DMS53 treated with DMSO at 0.1 percent for 48 hours (cell line): ENCODE measurements around the gene TDRD10.
A peak's percentile ranks its signal among the peaks of the same experiment; 100 is the strongest.
"Not testable (repeated sequence)": the region's sequence is repeated elsewhere in the genome, so short reads cannot be mapped to it uniquely, and the experiment has no call there.

Source experiments
- DNase-seq: peaks from one replicate; lab custom pipeline; 2025; ENCODE audit not compliant: unreplicated experiment; lab: John Stamatoyannopoulos, UW

TDRD10 gene

DNA sequence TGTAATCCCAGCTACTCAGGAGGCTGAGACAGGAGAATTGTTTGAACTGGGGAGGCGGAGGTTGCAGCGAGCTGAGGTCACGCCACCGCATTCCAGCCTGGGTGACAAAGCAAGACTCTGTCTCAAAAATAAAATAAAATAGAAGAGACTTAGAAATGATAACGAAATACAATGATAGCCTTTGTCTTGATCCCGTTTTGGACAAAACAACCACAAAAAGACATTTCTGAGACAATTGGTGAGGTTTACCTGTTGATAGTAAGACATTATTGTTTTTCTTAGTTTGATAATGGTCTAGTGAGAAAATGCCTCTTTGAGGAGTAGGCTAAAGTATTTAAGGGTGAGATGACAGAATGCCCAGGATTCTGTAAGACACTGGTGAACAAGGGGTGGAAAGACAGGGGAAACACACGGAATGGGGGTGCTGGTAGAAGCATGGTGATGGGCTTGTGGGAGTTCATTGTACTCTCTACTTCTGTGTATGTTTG is 12.1 kb downstream of the TDRD10 start:
- DNase-seq = no peak

DNA sequence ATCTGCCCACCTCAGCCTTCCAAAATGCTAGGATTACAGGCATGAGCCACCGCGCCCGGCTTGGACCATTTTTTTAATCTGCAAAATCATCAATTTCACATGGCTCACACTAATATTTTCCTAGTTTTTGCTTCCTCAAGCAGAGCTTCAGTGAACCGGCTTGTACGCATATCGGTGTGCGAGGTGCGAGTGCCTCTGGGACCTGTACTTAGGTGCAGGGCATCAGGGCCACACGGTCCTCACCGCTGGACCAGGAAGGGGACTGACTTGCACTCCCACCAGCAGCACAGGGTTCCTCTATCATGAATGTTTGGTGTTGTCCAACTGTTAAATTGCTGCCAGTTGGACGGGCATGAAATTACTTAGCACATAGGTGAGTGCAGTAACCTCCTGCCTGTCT is 15.6 kb downstream of the TDRD10 start:
- DNase-seq = no peak

DNA sequence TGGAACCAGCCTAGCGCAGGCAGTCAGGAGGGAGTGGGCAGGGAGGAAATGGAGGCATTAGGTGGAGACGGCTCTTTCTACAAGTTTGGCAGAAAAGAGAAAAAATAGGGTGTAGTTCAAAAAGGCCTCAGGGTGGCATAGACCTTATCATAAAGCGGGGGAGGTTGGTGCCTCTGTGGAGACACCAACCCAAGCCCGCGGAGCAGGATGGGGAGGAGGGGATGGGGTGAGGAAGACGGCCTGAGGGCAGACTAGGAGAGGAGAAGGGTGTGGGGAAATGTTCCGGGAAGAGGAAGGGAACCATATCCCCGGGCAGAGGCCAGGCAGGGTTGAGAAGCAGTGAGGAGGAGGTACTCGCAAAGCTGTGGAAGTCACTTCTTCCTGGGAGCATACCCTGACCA is 17.6 kb downstream of the TDRD10 start:
- no peak for DNase-seq

DNA sequence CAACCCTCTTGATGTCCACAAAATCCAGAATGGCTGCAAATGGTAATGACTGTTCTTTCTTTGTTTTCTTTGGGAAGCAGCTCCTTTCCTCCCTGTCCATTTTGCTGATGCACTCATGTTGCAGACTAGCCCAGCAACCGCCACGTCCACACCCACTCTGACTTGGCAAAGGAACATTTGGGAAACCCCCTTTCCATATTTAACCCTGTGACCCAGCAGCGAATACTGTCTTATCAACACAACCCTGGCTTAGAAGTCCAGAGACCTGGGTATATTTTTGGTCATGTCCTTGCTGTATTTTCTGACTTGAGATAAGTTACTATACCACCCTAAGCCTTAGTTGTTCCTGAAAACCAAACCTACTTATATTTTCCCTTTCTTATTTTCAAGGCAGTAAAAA is 18.3 kb downstream of the TDRD10 start:
- DNase-seq = no peak

DNA sequence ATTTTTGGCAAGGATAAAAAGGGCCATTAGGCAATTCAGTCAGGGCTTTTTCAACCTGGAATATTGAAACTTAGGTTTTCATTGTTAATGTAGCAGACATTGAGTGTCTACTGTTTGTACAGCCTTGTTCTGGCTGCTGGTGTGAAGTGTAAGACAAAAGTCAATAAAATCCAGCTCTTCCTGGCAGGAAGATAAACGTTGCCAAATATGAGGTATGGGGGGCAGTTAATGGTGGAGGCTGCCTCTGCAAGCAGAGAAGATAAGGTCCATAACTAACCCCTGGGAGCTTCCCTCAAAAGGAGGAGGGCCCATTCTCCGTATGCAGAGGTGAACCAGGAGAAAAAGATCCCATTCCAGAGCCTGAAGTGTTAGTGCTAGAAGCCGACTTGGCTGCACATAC is 19.7 kb downstream of the TDRD10 start:
- DNase-seq = peak; percentile 28

DNA sequence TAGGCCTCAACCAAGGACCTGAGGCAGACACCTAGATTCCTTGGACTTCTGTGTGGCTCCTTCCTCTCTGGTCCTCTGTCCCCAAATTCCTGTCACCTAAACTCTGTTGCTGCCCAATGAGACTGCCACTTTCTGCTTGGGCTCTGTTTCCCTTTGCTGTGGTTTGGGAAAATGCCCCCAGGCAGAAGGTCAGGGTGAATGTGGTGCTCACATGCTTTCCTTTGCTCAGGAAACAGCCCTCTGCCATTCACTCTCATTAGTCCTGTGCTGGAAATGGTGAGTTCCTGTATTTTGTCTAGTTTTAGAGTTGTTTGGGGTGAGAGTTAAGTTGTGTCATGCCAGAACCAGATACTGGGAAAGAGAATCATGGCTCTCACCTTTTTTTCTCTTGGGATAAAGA is 22.9 kb downstream of the TDRD10 start:
- no peak for DNase-seq

DNA sequence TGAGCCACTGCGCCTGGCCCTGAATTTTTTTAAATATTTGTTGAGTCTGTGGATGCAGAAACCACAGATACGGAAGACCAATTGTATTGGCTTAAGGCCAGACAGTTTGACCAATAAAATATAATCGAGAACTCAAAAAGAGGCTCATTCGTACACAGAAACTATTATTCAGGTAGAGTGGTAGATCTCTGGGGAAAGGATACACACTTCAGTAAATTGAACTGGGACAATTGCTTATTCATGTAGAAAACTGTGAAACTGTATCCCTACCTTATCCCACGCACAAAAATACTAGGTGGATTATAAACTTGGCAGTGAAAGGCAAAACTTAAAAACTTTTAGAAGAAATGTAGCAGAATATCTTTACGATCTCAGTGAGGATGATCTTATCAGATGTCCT is 25.2 kb downstream of the TDRD10 start:
- no peak for DNase-seq

DNA sequence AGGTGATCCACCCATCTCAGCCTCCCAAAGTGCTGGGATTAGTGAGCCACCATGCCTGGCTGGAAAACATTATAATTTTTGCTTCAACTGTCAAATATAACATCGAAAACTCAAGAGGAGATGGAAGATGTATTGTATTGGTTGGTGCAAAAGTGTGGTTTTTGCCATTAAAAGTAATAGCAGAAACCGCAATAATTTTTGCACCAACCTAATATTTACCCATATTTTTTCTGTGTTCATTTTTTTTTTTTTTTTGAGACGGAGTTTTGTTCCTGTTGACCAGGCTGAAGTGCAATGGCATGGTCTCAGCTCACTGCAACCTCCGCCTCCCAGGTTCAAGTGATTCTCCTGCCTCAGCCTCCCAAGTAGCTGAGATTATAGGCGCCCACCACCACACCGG is 27.3 kb downstream of the TDRD10 start:
- DNase-seq = no peak

DNA sequence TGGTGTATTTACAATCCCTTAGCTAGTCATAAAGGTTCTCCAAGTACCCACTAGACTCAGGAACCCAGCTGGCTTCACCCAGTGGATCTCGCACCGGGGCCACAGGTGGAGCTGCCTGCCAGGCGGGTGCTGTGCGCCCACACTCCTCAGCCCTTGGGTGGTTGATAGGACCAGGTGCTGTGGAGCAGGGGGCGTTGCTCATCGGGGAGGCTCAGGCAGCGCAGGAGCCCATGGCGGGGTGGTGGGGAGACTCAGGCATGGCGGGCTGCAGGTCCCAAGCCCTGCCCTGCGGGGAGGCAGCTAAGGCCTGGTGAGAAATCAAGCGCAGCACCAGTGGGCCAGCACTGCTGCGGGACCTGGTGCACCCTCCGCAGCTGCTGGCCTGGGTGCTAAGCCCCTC is 29.9 kb downstream of the TDRD10 start:
- DNase-seq = not testable (repeated sequence)

DNA sequence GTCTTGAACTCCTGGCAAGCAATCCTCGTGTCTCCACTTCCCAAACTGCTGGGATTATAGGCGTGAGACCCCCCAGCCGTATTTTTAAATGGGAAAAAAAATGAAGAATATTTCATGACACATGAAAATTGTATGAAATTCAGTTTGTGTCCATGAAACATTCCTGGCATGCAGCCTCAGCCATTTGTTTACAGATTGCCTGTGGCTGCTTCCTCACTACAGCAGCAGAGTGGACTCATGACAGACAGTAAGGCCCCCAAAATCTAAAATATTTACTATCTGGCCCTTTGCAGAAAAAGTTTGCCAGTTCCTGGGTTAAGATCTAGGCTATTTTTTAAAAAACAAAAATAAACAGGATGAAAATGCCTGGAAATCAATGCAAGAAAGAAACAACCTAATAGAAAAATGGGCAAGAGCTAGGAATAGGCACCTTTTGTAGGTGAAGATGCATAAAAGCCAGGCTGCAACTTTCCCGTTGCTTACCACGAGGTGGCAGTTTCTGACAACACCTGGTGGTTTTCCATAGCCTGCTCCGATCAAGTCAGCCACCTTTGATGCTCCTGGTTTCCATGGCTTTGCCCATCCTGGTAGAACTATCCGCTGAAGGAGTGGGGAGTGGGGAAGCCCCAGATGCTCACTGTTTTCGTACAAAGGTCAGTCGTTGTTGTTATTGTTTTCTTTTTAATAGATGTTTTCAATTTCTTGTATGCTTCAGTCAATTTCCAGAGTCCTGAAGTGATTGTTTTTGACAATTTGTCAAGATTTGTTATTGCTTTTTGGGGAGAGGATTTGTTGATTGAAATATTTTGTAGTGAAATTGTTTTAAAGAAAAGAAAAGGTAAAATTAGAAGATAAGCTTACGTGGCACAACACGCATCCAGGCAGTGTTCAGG is 32.2 kb downstream of the TDRD10 start:
- peak; percentile 48 for DNase-seq

DNA sequence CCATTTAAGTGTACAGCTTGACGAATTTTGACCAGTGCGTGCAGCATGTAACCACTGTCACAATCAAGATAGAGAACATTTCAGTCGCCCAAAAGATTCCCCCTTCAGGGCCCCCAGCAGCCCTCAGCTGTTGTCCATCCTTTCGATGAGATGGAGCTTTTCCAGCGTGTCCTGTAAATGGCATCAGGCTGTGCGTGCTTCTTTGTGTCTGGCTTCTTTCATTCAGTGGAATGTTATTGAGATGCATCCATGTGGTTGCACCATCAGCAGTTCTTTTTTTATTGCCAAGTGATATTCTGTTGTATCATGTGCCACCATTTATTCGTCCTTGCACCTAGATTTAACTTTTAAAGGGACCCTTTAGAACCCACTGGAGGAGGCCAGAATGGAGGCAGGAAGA is 34.6 kb downstream of the TDRD10 start:
- no peak for DNase-seq

DNA sequence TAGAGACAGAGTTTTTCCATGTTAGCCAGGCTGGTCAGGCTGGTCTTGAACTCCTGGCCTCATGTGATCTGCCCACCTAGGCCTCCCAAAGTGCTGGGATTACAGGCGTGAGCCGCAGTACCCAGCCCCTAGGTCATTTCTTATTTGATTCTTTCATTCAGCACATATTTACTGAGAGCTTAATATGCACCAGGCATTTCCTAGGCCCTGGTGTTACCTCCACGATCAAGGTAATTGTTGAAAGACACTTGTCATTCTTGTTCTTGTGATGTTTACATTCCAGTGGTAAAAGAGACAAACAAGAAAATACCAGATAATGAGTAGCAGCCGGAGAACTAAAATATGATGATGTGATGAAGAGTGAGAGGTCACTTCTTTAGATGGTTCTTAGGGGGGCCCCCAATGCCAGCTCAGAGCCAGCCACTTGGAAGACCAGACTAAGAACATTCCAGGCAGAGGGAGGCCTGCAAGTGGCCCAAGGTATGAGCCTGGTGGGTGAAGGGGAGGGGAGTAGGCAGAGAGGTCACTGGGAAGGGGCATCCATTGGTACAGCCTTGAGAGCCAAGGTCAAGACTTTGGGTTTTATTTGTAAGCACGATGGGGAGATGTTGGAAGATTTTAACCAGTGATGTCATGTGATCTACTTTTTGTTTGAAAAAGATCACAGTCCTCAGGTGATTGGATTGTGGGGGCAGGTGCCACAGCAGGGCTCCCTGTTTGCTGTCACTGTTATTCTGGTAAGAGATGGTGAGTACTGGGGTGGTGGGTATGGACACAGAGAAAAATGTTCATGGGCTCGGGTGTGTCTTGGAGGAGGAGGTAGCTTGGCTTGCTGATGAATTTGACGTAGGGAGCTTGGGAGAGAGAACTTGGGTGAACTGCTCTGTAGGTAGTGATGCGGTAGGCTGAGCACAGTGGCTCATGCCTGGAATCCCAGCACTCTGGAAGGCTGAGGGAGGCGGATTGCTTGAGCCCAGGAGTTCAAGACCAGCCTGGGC is 37.8 kb downstream of the TDRD10 start:
- DNase-seq = no peak

DNA sequence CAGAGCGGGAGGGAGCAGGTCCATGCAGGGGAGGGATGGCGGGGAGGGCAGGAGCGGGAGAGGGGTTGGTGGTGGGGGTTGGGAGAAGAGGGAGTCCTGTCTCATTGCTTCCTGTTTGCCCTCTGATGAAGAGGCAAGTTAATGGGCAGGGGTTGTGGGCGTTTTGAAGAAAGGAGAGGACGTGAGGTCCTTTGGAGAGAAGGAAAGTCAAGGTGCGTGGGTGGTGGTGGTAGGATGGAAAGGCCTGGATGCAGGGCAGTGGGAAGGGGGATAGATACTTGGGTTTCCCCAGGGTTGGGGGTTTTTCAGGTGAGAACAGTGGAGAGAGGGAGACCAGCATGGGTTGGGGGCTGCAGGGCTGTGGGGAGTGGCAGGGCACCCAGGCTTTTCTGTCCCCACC is 39.2 kb downstream of the TDRD10 start:
- DNase-seq = no peak

DNA sequence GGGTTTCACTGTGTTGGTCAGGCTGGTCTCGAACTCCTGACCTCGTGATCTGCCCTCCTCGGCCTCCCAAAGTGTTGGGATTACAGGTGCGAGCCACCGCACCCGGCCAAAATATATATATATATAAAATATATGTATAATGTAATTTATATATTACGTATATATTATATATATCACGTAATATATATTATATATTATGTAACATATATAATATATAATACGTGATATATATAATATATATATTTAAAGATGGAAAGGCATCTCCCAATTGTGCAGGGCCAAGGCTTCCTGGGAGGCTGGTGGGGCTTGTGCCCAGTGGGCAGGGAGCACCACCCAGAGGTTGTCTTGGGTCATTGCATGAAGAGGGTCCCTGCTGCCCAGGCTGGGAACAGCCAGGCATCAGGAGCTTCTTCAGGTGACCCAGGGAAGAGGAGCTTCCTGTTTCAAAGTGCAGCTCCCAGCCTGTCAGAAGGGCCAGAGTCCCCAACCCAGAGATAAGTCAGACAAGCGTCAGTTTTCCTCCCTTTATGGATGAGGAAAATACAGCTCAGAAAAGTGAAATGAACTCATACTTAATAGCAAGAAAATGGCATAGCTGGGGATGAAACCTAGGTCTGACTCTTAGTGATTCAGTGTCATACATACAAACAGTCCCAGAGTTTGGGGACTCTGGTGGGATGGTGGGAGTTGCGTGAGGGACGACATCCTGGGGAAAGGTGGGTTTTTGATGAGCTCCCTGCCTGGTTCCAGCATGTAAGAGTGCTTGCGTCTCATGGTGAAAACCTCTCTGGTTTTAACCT is 44.4 kb downstream of the TDRD10 start:
- DNase-seq = peak; percentile 74

DNA sequence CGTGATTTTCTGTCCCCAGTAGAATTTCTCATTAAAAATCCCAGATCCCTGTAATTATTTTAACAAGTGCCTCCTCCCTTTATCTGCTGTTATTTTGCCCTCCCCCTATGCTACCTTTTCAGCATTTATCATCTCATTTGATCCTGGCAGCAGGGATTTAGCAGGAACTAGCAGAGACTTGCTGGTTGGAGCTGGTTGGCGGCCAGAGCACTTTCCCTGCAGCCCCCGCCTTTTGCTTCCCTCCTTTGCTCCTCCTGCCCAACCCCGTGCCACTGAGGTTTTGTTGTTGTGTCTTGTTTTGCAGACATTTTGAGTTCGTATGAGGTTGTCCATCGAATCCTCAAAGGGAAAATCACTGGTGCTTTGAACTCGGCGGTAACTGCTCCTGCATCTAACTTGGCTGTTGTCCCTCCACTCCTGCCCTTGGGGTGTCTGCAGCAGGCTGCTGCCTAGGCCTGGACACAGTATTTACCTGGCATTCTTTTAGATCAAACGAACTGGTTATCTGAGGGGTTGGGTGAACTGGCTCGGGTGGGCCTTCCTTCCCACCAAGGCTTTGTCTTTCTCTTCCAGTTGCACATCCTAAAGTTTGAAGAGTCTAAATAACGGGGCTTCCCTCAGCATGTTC is 45.2 kb downstream of the TDRD10 start:
- no peak for DNase-seq

DNA sequence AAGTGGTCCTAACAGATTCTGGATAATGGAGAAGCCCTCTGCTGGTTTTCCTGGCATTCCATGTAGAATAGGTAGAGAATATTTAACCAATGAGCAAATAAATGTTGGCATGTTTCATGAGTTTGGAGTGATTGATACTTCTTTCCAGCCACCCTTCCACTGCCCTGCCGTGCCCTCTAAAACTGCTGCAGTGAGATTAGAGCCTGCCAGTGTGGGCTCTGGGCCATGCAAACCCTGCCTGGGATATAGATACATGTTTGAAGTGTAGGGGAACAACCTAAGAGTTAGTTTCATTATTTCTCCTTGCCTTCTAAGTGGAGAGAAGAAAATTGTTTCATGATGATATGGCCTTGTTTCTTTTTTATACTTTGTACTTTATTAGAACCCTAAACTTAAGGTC is 46.0 kb downstream of the TDRD10 start:
- no peak for DNase-seq

DNA sequence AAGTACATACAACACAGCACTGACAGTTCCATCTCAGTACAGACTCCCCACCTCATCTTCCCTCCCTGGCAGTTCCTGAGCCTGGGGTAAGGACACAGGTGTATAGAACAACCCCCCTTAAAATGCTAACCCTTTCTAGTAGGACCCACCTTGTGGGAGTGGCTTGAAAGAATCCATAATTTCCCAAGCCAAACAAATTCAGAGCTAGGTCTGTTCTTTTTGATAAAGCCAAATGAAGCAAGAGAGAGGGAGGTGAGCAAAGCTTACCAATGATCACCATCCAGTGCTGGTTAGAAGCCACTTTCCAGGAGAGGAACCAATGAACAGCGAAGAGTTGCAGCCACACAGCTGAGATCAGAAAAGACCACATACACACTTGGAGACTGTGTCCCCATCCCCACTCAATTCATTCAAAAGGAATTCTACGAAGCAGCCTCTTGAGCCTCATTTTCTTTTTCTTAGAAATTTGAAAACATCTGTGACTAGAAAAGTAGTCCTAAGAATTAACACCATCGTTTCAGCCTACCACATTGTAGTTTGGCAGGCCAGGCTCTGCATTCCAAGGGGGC is 47.3 kb downstream of the TDRD10 start:
- DNase-seq = no peak

DNA sequence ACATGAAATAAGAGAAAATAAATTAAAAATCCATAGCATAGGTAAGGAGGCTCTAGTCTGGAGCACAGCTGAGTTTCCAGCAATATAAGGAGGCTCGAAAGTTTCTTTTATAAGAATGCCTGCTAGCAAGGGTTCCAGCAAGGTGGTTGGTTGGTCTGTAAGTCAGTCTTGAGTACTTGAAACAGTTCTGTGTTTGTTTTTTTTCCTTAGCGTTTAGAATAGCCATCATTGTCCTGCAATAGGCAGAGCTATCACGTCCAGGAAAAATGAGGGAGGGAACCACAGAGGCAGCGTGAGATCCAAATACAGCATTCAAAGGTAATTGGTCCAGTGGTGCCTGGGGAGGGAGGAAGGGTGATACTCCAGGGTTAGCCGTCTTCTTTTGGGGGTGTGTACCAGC is 48.1 kb downstream of the TDRD10 start:
- DNase-seq = no peak

DNA sequence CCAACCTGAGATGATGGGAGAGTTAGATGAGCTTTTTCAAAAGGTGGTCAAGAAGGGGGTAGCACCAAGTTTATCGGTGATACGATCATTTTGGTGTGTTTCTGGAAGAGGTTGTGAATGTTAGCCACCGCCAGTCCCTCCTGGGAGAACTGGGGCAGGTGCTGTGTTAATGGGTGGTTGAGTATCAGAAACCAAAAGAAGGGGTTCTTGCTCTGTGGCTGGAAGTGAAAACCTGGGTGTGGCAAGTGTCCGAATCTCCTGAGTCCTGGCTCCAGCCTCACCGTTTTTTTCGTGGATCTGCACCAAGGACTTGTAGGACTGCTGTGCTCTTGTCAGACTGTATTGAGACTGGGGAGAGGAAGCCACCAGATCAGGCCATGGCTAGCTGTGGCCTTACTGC is 48.6 kb downstream of the TDRD10 start:
- no peak for DNase-seq

DNA sequence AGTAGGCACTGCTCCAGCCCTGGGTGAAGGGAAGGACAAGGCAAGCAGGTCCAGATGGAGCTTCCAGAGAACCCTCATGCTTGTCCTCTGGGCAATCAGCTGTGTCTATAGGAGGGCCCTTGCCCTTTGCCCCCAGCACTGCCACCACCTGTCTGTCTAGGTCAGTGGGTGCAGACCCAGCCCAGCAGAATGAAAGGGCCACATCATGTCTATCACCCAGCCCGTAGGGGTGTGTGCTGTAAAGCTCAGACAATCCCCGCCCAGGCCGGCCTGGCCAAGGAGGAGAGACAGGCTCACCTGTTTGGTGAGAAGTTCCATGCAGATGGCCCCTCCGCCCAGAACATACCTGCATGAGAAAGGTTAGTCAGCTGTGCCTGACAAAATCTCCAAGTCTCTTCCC is 49.5 kb downstream of the TDRD10 start:
- no peak for DNase-seq
